Activated naive CD8-positive, alpha-beta T cell treated with anti-CD3 and anti-CD28 coated beads, Interleukin-2, amount 10 ng/mL, durations not matched to agents 7 days and 5 days (primary cell): ENCODE results near the gene COP1. TPM values are rescaled to one million over a fixed set of nuclear protein-coding genes. Genes with fewer than 3 reads are reported as not detected.
A peak's percentile ranks its signal among the peaks of the same experiment; 100 is the strongest.
"Not testable (repeated sequence)": the region's sequence is repeated elsewhere in the genome, so short reads cannot be mapped to it uniquely, and the experiment has no call there.

Source experiments
- ATAC-seq: fragments of 150-1000 bp; cut with Tn5 transposase; one replicate; pipeline ENCODE4 v1.10.0; 2021; ENCODE audit warnings: low read depth, moderate library complexity
- POLR2A ChIA-PET: fragments of 350-600 bp; sonication (Branson Sonifier 250); formaldehyde crosslinking; loops from one replicate; lab custom pipeline; 2021; ENCODE audit warnings: antibody characterized with exemption; lab: Charles Lee
- DNase-seq: peaks from one replicate; pipeline ENCODE4 v3.0.0; 2021
- H3K27ac Mint-ChIP-seq: one replicate; pipeline ENCODE4 v1.8.0; 2022; ENCODE audit warnings: mild to moderate bottlenecking, mixed read lengths
- H3K27me3 Mint-ChIP-seq: one replicate; pipeline ENCODE4 v1.8.0; 2022; ENCODE audit warnings: mild to moderate bottlenecking, moderate library complexity, mixed read lengths
- H3K36me3 Mint-ChIP-seq: one replicate; pipeline ENCODE4 v1.8.0; 2021; ENCODE audit warnings: mild to moderate bottlenecking, mixed read lengths
- H3K4me1 Mint-ChIP-seq: one replicate; pipeline ENCODE4 v1.8.0; 2021; ENCODE audit warnings: mixed read lengths
- H3K4me3 Mint-ChIP-seq: one replicate; pipeline ENCODE4 v1.8.0; 2022; ENCODE audit warnings: mild to moderate bottlenecking, moderate library complexity, mixed read lengths
- H3K9me3 Mint-ChIP-seq: one replicate; pipeline ENCODE4 v1.8.0; 2021; ENCODE audit warnings: mixed read lengths
- total RNA-seq, 2 experiments: library from RNA; stranded (reverse); gene quantifications; one replicate each; pipeline ENCODE4 v1.2.3, GENCODE V29; 2021

COP1 gene
- total RNA-seq: 10 to 100 TPM; 43.2 to 46.8 TPM

- Mint-ChIP-seq H3K36me3 (peaks cover 7% of the 10 kb centered on the region), H3K4me1 (peaks cover 18% of the 10 kb centered on the region), H3K9me3 (peaks cover 1% of the 10 kb centered on the region), H3K27ac (peak within 1 kb of the TSS; percentile 100), H3K4me3 (peak within 1 kb of the TSS; percentile 100), H3K27me3 (no peaks in the 10 kb centered on the region)
- DNase-seq (peak; percentile 91), ATAC-seq (peak; percentile 88)
- POLR2A ChIA-PET: interaction anchor here (0.6 to 2.5 kb wide), 7 partner anchors 11 to 171 kb away, joined by 3 to 10 read pairs (median 3); no protein-coding TSS in a partner anchor
Observed at GRCh38 chr1:176206961-176207902, at the start of gene COP1. Gene COP1, minus strand, starts transcription at chr1:176207286. Its CDS starts 308 bp downstream, at chr1:176206978.

- DNase-seq: no peak
Observed at GRCh38 chr1:176252191-176252590, 45.1 kb upstream of the COP1 start.

GRCh38 chr1:176244851-176245250 lies 37.8 kb upstream of the COP1 start:
- Mint-ChIP-seq H3K4me3 (no peak overlapping the region), H3K27ac (no peak overlapping the region), H3K4me1 (no peaks in the 10 kb centered on the region), H3K36me3 (no peaks in the 10 kb centered on the region), H3K9me3 (no peaks in the 10 kb centered on the region), H3K27me3 (no peaks in the 10 kb centered on the region)
- POLR2A ChIA-PET: no interaction called here
- ATAC-seq (no peak), DNase-seq (no peak)

More at GRCh38 chr1:176252191-176252590, 45.1 kb upstream of the COP1 start:
- Mint-ChIP-seq H3K4me1 (no peaks in the 10 kb centered on the region), H3K4me3 (no peak overlapping the region), H3K36me3 (no peaks in the 10 kb centered on the region), H3K9me3 (no peaks in the 10 kb centered on the region), H3K27ac (no peak overlapping the region), H3K27me3 (peaks cover 2% of the 10 kb centered on the region)
- no peak for ATAC-seq
- POLR2A ChIA-PET: no interaction called here

- no peaks in the 10 kb centered on the region for H3K4me1 Mint-ChIP-seq
- no peaks in the 10 kb centered on the region for H3K36me3 Mint-ChIP-seq
- no peak overlapping the region for H3K4me3 Mint-ChIP-seq
- no peak for ATAC-seq
- H3K27me3 Mint-ChIP-seq: no peaks in the 10 kb centered on the region
- POLR2A ChIA-PET: no interaction called here
- H3K27ac Mint-ChIP-seq: no peak overlapping the region
- H3K9me3 Mint-ChIP-seq: no peaks in the 10 kb centered on the region
- DNase-seq: no peak
Observed at GRCh38 chr1:176243746-176244145, 36.7 kb upstream of the COP1 start.

DNA sequence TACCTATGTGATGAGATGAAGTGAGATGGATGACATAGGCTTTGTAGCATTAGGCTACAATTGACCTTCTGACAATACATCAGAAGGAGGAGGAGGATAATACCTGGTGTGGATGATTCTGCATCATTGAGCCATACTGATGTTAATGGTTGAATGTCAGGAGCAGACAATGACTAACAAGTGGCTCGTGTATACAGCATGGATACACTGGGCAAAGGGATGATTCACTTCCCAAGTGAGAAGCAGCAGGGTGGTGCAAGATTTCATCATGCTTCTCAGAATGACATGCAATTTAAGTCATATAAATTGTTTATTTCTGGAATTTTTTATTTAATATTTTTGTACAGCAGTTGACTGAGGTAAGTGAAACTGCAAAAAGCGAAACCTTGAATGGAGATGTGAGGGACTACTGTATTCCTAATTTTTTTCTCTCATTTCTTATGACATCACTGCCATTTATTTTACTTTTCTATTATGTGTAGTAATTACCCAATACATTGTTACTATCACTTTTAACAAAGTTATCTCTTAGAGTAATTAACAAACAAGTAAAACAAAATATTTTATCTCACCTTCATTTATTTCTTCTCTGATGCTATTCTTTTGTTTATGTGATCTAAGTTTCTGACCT lies 34.4 kb upstream of the COP1 start:
- Mint-ChIP-seq H3K36me3 (no peaks in the 10 kb centered on the region), H3K4me1 (no peaks in the 10 kb centered on the region), H3K27ac (no peak overlapping the region), H3K4me3 (no peak overlapping the region), H3K27me3 (peaks cover 2% of the 10 kb centered on the region), H3K9me3 (no peaks in the 10 kb centered on the region)
- DNase-seq (no peak), ATAC-seq (no peak)
- POLR2A ChIA-PET: no interaction called here

GRCh38 chr1:176233657-176234056 lies 26.6 kb upstream of the COP1 start:
- H3K36me3 Mint-ChIP-seq, ATAC-seq, H3K27ac Mint-ChIP-seq, POLR2A ChIA-PET, H3K9me3 Mint-ChIP-seq, DNase-seq, H3K4me1 Mint-ChIP-seq, H3K27me3 Mint-ChIP-seq, H3K4me3 Mint-ChIP-seq: not testable (repeated sequence)

DNA sequence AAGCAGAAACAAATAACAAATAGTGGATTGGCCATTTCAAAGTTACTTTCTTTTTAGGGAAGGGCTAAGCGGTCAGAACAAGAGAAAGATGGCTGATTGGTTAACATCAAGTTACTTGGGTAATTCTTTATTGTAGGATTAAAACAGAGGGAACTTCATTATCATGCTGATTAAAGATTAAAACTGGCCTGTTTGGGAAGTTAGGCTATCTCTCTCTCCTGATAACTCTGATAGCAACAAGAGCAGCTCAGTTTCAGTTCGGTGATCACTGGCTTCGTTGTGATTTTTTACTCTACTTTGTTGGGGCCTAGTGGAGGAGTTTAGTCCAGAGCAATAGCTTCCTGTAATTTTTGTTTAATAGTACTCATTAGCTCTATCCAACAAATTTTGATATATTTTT lies 20.5 kb upstream of the COP1 start:
- Mint-ChIP-seq H3K4me1 (no peaks in the 10 kb centered on the region), H3K36me3 (no peaks in the 10 kb centered on the region), H3K27ac (no peak overlapping the region), H3K9me3 (no peaks in the 10 kb centered on the region), H3K27me3 (peaks cover 8% of the 10 kb centered on the region), H3K4me3 (no peak overlapping the region)
- ATAC-seq (no peak), DNase-seq (no peak)
- POLR2A ChIA-PET: no interaction called here

DNA sequence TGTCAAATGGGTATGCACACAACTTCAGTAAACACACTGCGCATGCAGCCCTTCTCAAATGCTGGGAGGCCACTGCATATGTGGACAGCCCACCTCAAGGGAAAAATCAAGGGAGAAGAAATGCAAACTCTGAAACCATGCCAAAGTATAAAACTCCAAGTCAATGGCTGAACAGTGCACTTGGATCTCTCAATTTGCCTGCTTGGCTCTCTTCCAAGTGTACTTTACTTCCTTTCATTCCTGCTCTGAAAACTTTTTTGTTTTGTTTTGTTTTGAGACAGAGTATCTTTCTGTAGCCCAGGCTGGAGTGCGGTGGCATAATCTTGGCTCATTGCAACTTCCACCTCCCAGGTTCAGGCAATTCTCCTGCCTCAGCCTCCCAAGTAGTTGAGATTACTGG lies 18.8 kb upstream of the COP1 start:
- Mint-ChIP-seq H3K4me1 (no peaks in the 10 kb centered on the region), H3K27me3 (peaks cover 8% of the 10 kb centered on the region), H3K27ac (no peak overlapping the region), H3K4me3 (no peak overlapping the region), H3K36me3 (no peaks in the 10 kb centered on the region), H3K9me3 (no peaks in the 10 kb centered on the region)
- DNase-seq (no peak), ATAC-seq (no peak)
- POLR2A ChIA-PET: no interaction called here

- no peak for ATAC-seq
- Mint-ChIP-seq H3K9me3 (no peaks in the 10 kb centered on the region), H3K27ac (no peak overlapping the region), H3K4me3 (no peak overlapping the region), H3K4me1 (no peaks in the 10 kb centered on the region), H3K36me3 (no peaks in the 10 kb centered on the region), H3K27me3 (peaks cover 8% of the 10 kb centered on the region)
- POLR2A ChIA-PET: no interaction called here
- DNase-seq: no peak
Observed at GRCh38 chr1:176225479-176225875, 18.4 kb upstream of the COP1 start.

DNA sequence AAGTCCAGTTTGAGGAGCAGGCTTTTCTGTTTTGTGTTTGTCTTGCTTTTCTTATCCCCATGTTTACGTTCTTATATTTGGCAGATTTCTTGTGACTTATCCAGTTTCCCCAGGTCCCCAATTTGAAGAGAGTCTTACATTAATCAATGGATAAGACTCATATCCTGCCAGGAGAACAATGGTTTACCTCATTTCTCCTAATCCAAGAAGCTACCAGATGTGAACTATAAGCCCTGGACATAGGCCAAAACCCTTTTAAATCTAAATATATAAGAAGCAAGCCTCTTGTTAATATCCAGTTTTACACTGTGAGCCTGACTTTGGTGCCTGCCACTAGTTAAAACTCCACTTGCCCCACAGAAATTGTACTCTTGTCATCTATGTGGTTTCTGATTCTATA lies 15.1 kb upstream of the COP1 start:
- ATAC-seq: no peak
- Mint-ChIP-seq H3K4me1 (no peaks in the 10 kb centered on the region), H3K9me3 (no peaks in the 10 kb centered on the region), H3K27me3 (peaks cover 15% of the 10 kb centered on the region), H3K4me3 (no peak overlapping the region), H3K27ac (no peak overlapping the region), H3K36me3 (no peaks in the 10 kb centered on the region)
- POLR2A ChIA-PET: interaction anchor here (1.4 kb wide), 1 partner anchor 14 kb away, joined by 4 read pairs; no protein-coding TSS in a partner anchor
- no peak for DNase-seq

- peaks cover 15% of the 10 kb centered on the region for H3K27me3 Mint-ChIP-seq
- no peak overlapping the region for H3K4me3 Mint-ChIP-seq
- H3K9me3 Mint-ChIP-seq: no peaks in the 10 kb centered on the region
- no peaks in the 10 kb centered on the region for H3K4me1 Mint-ChIP-seq
- H3K36me3 Mint-ChIP-seq: no peaks in the 10 kb centered on the region
- POLR2A ChIA-PET: no interaction called here
- H3K27ac Mint-ChIP-seq: no peak overlapping the region
- DNase-seq (no peak), ATAC-seq (no peak)
Observed at GRCh38 chr1:176220100-176220689, 13.1 kb upstream of the COP1 start.

DNA sequence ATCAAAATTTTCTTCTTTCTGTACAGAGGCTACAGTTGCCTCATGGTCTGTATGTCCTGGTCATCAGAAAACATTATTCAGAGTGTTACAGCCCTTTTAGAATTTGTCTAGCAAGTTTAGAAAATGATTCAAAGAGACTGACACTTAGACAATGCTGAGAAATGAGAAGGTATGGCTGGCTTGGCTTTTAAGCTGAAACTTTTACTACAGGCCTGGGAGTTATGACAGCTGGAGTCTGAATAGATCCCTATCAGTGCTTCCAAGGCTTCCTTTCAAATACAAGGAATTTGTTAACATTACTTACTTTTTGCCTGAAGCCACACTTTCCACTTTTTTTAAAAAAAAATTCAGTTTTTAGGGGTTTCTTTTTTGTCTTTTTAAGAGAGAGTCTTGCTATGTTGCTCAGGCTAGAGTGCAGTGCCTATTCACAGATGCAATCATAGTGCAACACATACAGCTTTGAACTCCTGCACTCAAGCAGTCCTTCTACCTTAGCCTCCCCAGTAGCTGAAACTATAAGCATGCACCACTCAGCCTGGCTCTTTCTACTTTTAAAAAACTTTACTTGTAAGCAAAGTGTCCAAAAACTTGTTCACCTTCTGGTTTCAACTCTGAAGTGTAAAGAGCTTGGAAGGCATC lies 10.5 kb upstream of the COP1 start:
- Mint-ChIP-seq H3K9me3 (no peaks in the 10 kb centered on the region), H3K36me3 (no peaks in the 10 kb centered on the region), H3K27me3 (peaks cover 12% of the 10 kb centered on the region), H3K4me3 (no peak overlapping the region), H3K27ac (no peak overlapping the region), H3K4me1 (no peaks in the 10 kb centered on the region)
- ATAC-seq (no peak), DNase-seq (no peak)
- POLR2A ChIA-PET: no interaction called here

- POLR2A ChIA-PET: no interaction called here
- H3K27ac Mint-ChIP-seq: no peak overlapping the region
- ATAC-seq (no peak), DNase-seq (no peak)
- no peaks in the 10 kb centered on the region for H3K9me3 Mint-ChIP-seq
- H3K36me3 Mint-ChIP-seq: no peaks in the 10 kb centered on the region
- H3K27me3 Mint-ChIP-seq: peaks cover 12% of the 10 kb centered on the region
- no peaks in the 10 kb centered on the region for H3K4me1 Mint-ChIP-seq
- no peak overlapping the region for H3K4me3 Mint-ChIP-seq
Observed at GRCh38 chr1:176216031-176216430, 8.9 kb upstream of the COP1 start.
